ENCODE data around the gene FARS2.

The FARS2 gene

DNA sequence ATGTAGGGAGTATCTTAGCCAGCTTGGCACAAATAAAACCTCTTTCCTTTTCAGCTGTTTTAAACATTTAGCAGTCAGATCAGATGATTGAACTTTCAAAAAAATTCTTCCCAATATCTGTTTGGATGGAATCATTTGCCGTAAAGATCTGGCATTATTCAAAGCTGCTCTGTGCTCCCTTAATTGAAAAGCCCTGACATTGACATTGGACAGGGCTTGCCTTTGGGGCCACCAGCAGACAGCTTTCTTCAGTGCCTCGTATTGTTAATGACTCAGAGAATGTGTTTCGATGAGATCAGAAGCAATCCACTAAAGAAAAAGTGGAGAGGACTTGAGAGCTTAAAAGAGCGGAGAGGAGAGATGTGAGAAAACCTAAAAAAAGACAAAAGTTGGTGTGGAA lies 401.9 kb downstream of the FARS2 start:
- H3K4me3 ChIP-seq (ENCODE audit: low read depth, low read length) = no peak overlapping the region
- no peak overlapping the region for H3K27ac ChIP-seq (ENCODE audit: low read depth, low read length)

DNA sequence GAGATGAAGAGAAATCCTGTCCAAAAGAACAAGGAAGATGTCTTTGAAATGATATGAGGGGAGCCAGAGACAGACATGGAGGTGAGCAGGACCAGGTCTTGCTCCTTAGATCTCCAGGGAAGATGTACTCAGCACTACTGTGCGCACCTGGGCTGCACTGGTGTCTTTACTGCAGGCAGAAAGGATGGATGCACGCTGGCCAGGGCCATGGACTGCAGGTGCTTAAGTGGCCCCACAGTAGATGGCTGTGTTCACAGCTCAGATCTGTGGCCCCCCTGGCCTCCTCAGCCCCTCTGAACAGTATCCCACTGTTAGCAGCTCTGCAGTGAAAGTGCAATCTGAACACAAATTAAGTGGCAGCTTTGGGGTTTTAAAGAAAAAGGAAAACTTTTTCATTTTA lies 402.4 kb downstream of the FARS2 start:
- Histone ChIP-seq H3K9ac (ENCODE audit: low read depth, low read length) (no peak overlapping the region), H3K4me1 (ENCODE audit: control insufficient read depth, insufficient read depth, low read length) (peaks cover 15% of the 10 kb centered on the region), H3K36me3 (ENCODE audit: control insufficient read depth, insufficient read depth, low read length) (no peaks in the 10 kb centered on the region), H3K4me3 (ENCODE audit: low read depth, low read length) (no peak overlapping the region), H3K9me3 (ENCODE audit: control insufficient read depth, insufficient read depth, low read length) (no peaks in the 10 kb centered on the region), H3K27me3 (ENCODE audit: control insufficient read depth, insufficient read depth, low read length) (no peaks in the 10 kb centered on the region), H3K27ac (ENCODE audit: low read depth, low read length) (no peak overlapping the region)

More for the DNA sequence above, 401.9 kb downstream of the FARS2 start:
- no peaks in the 10 kb centered on the region for H3K9me3 ChIP-seq (ENCODE audit: control insufficient read depth, insufficient read depth, low read length)
- H3K27me3 ChIP-seq (ENCODE audit: control insufficient read depth, insufficient read depth, low read length) = no peaks in the 10 kb centered on the region
- no peak overlapping the region for H3K9ac ChIP-seq (ENCODE audit: low read depth, low read length)
- H3K36me3 ChIP-seq (ENCODE audit: control insufficient read depth, insufficient read depth, low read length) = no peaks in the 10 kb centered on the region
- H3K4me1 ChIP-seq (ENCODE audit: control insufficient read depth, insufficient read depth, low read length) = peaks cover 15% of the 10 kb centered on the region

DNA sequence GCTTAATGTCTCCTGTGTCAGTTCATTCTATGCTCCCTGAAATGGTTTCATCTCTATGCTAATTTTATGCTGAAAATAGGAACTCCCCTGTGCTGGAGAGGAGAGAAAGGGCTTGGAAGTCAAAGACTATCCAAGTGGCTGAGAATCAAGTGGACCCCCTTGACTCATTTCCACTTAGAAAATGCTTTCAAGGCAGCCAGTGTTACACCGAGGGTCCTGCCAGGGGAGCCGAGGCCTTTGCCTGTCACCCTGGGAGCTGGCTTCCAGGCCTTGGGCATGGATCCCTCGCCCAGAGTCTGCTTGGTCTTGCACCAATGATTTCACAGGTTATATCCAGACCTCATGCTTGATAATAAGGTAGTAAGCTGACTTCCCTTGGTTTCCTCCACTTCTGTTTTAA lies 402.8 kb downstream of the FARS2 start:
- no peaks in the 10 kb centered on the region for H3K27me3 ChIP-seq (ENCODE audit: control insufficient read depth, insufficient read depth, low read length)
- H3K9me3 ChIP-seq (ENCODE audit: control insufficient read depth, insufficient read depth, low read length) = no peaks in the 10 kb centered on the region
- no peak overlapping the region for H3K9ac ChIP-seq (ENCODE audit: low read depth, low read length)
- H3K36me3 ChIP-seq (ENCODE audit: control insufficient read depth, insufficient read depth, low read length) = no peaks in the 10 kb centered on the region
- H3K4me3 ChIP-seq (ENCODE audit: low read depth, low read length) = no peak overlapping the region
- peaks cover 12% of the 10 kb centered on the region for H3K4me1 ChIP-seq (ENCODE audit: control insufficient read depth, insufficient read depth, low read length)
- H3K27ac ChIP-seq (ENCODE audit: low read depth, low read length) = no peak overlapping the region

DNA sequence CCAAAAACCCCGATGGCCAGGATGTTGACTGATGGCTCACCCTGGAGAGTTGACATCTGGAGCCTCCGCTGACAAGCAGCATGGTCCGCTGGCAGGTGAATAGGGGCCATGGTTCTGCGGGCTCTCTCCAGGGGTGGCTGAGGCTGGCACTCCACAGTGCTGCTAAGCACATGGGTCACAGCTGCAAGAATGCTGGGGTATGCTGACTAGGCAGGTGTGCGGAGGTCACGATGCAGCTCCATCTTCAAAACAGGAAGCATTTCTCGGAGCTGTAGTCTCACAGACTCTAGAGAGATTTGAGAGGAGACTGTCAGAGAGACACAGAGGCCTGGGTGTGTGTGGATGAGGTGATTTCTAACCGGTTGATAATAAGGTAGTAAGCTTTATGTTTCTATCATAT lies 403.9 kb downstream of the FARS2 start:
- H3K4me1 ChIP-seq (ENCODE audit: control insufficient read depth, insufficient read depth, low read length) = peaks cover 2% of the 10 kb centered on the region
- no peaks in the 10 kb centered on the region for H3K9me3 ChIP-seq (ENCODE audit: control insufficient read depth, insufficient read depth, low read length)
- H3K4me3 ChIP-seq (ENCODE audit: low read depth, low read length) = no peak overlapping the region
- no peaks in the 10 kb centered on the region for H3K27me3 ChIP-seq (ENCODE audit: control insufficient read depth, insufficient read depth, low read length)
- H3K9ac ChIP-seq (ENCODE audit: low read depth, low read length) = no peak overlapping the region
- H3K27ac ChIP-seq (ENCODE audit: low read depth, low read length) = no peak overlapping the region
- H3K36me3 ChIP-seq (ENCODE audit: control insufficient read depth, insufficient read depth, low read length) = no peaks in the 10 kb centered on the region

DNA sequence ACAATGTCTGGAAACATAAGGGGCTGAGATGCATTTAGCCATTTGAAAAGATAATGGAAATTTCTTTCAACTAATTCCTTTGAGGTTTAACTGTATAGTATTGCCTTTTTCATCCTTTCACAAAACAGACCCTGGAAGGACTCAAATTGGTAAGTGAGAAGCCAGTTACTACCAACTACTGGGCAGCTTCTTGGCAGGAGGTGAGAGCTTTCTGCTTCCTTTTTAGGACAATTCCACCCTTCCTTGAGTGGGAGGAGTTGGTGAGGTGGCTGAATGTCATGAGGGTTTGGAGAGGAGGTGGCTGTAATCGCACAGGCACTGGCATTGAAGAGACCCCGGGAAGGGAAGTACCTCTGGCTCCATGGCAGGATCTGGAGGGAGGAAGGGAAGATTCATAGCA lies 404.4 kb downstream of the FARS2 start:
- H3K27ac ChIP-seq (ENCODE audit: low read depth, low read length) = no peak overlapping the region

DNA sequence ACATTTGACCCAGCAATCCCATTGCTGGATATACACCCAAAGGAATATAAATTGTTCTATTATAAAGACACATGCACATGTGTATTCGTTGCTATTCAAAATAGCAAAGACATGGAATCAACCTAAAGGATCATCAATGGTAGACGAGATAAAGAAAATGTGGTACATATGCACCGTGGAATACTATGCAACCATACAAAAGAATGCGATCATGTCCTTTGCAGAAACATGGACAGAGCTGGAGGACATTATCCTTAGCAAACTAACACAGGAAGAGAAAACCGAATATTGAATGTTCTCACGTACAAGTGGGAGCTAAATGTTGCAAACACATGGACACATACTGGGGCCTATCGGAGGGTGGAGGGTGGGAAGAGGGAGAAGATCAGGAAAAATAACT lies 405.4 kb downstream of the FARS2 start:
- no peaks in the 10 kb centered on the region for H3K27me3 ChIP-seq (ENCODE audit: control insufficient read depth, insufficient read depth, low read length)
- no peak overlapping the region for H3K9ac ChIP-seq (ENCODE audit: low read depth, low read length)
- H3K36me3 ChIP-seq (ENCODE audit: control insufficient read depth, insufficient read depth, low read length) = no peaks in the 10 kb centered on the region
- no peak overlapping the region for H3K27ac ChIP-seq (ENCODE audit: low read depth, low read length)
- H3K4me3 ChIP-seq (ENCODE audit: low read depth, low read length) = no peak overlapping the region
- no peaks in the 10 kb centered on the region for H3K9me3 ChIP-seq (ENCODE audit: control insufficient read depth, insufficient read depth, low read length)
- H3K4me1 ChIP-seq (ENCODE audit: control insufficient read depth, insufficient read depth, low read length) = peaks cover 6% of the 10 kb centered on the region

More for the DNA sequence above, 404.4 kb downstream of the FARS2 start:
- Histone ChIP-seq H3K4me3 (ENCODE audit: low read depth, low read length) (no peak overlapping the region), H3K9me3 (ENCODE audit: control insufficient read depth, insufficient read depth, low read length) (no peaks in the 10 kb centered on the region), H3K4me1 (ENCODE audit: control insufficient read depth, insufficient read depth, low read length) (no peaks in the 10 kb centered on the region), H3K9ac (ENCODE audit: low read depth, low read length) (no peak overlapping the region), H3K36me3 (ENCODE audit: control insufficient read depth, insufficient read depth, low read length) (no peaks in the 10 kb centered on the region), H3K27me3 (ENCODE audit: control insufficient read depth, insufficient read depth, low read length) (no peaks in the 10 kb centered on the region)

DNA sequence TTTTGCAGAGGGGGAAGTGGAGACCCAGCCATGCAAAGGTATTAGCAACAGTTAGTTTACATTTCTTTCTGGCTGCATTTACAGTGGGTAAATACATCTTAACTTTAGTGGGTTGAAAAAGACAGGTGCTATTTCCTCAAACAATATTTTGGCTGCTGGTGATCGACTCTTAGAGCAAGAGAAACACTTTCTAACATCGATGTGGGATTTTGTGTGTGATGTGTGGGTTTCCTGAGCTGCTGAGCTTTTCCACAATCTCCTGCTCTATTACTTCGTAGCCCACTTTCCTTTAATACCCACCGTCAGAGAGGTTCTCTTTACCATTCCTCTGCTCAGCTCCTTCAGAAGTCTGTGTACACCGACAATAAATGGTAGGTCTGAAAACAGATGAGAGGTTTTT lies 406.4 kb downstream of the FARS2 start:
- Histone ChIP-seq H3K27me3 (ENCODE audit: control insufficient read depth, insufficient read depth, low read length) (no peaks in the 10 kb centered on the region), H3K36me3 (ENCODE audit: control insufficient read depth, insufficient read depth, low read length) (no peaks in the 10 kb centered on the region), H3K9me3 (ENCODE audit: control insufficient read depth, insufficient read depth, low read length) (no peaks in the 10 kb centered on the region), H3K4me3 (ENCODE audit: low read depth, low read length) (no peak overlapping the region), H3K27ac (ENCODE audit: low read depth, low read length) (no peak overlapping the region), H3K4me1 (ENCODE audit: control insufficient read depth, insufficient read depth, low read length) (peaks cover 17% of the 10 kb centered on the region), H3K9ac (ENCODE audit: low read depth, low read length) (no peak overlapping the region)

DNA sequence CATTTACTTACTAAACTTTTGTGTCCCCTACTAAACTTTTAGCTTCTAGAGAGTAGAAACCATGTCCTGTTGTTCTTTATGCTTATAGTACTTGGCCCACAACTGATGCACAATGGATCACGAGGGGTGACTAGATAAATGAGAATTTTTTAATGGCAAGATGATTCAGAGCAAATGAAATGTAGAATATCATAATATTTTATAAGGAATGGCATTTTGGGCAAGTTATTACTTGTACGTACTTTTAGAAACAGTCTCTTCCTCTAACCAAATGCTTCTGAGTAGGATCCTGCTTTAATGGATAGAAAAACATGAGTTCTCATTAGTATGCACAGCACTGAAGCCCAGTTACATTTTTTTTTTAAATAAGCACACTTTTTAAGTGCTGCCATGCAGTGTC lies 409.1 kb downstream of the FARS2 start:
- no peak overlapping the region for H3K9ac ChIP-seq (ENCODE audit: low read depth, low read length)
- H3K36me3 ChIP-seq (ENCODE audit: control insufficient read depth, insufficient read depth, low read length) = no peaks in the 10 kb centered on the region
- no peak overlapping the region for H3K4me3 ChIP-seq (ENCODE audit: low read depth, low read length)
- no peaks in the 10 kb centered on the region for H3K27me3 ChIP-seq (ENCODE audit: control insufficient read depth, insufficient read depth, low read length)
- H3K4me1 ChIP-seq (ENCODE audit: control insufficient read depth, insufficient read depth, low read length) = peaks cover 24% of the 10 kb centered on the region
- H3K9me3 ChIP-seq (ENCODE audit: control insufficient read depth, insufficient read depth, low read length) = no peaks in the 10 kb centered on the region
- H3K27ac ChIP-seq (ENCODE audit: low read depth, low read length) = no peak overlapping the region

DNA sequence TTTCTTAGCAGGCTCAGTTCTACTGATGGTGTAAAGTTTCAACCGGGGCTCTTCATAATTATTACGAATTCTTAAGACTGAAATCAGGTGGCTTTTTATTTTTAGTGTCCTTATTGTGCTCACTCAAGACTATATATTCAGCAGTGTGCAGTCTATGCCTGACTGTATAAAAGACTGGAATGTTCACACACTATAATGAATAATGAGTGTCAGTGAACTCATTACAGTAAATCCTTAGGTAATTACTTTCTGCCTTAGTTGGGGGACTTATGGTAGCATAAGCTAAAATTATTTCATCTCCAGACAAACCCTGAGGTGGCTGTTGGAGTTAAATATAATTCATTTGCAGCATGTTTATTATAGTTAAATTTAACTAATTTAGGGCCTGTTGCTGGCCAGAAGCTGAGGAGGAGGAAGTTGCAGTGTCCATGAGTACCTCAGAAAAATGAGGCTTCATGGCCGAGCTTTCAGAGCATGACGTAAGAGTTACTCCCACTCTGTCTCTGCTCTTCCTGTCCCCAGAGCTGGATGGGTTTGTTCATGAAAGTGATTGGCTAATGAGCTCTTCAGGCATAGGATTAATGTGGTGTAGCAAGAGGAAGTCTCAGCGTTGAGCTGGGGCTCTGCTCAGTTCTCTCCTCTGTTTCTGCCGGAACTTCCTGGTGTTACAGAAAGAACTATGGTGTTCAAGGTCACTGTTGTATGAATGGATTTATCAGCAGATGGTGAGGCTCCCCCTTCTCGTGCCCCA lies 409.7 kb downstream of the FARS2 start:
- H3K27ac ChIP-seq (ENCODE audit: low read depth, low read length) = no peak overlapping the region
- no peaks in the 10 kb centered on the region for H3K36me3 ChIP-seq (ENCODE audit: control insufficient read depth, insufficient read depth, low read length)
- no peaks in the 10 kb centered on the region for H3K27me3 ChIP-seq (ENCODE audit: control insufficient read depth, insufficient read depth, low read length)
- H3K4me1 ChIP-seq (ENCODE audit: control insufficient read depth, insufficient read depth, low read length) = peaks cover 24% of the 10 kb centered on the region
- H3K4me3 ChIP-seq (ENCODE audit: low read depth, low read length) = no peak overlapping the region
- no peaks in the 10 kb centered on the region for H3K9me3 ChIP-seq (ENCODE audit: control insufficient read depth, insufficient read depth, low read length)
- no peak overlapping the region for H3K9ac ChIP-seq (ENCODE audit: low read depth, low read length)

DNA sequence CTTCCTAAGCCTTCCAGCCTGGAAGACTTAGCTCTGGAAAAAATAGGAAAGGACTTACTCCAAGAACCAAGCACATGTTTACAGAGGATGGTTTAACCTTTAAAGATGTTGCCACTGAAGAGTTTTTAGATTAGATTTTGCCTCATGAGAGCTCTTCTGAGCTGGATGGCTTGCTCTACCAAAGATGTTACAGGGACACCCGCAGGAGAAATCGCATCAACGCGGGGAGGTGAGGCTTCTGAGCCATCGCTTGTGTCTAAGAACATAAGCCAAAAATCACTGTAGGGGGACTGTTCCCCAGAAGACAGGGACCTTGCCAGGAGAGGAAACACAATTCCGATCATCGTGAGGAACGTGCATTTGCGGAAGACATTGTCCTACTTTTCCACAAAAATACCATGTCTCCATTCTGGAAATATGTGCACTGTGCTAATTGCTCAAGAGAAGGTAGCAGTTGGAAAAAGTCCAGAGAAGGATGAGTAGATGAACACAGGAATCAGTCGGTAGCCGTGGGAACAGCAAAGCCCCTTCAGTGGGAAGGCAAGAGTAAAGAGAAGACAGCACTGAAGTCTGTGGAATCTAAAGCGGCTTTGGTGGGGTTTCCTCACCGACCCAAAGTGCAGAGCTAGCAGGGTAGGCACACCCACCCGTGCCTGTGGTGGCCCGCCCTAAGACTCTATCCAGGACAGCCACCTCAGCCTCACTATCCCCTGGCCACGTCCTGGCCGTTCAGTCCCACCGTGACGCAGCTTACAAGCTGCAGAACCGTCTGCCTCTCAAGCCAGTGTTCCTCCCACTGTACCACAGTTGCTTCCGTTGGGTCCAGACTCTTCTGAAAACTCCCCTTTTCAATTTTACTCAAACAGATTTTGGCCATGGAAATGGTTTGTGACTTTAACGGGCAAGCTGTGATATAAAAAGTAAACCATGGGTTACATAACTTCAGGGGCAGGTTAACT lies 410.6 kb downstream of the FARS2 start:
- Histone ChIP-seq H3K4me1 (ENCODE audit: control insufficient read depth, insufficient read depth, low read length) (peaks cover 24% of the 10 kb centered on the region), H3K4me3 (ENCODE audit: low read depth, low read length) (no peak overlapping the region), H3K36me3 (ENCODE audit: control insufficient read depth, insufficient read depth, low read length) (no peaks in the 10 kb centered on the region), H3K9me3 (ENCODE audit: control insufficient read depth, insufficient read depth, low read length) (no peaks in the 10 kb centered on the region), H3K9ac (ENCODE audit: low read depth, low read length) (no peak overlapping the region), H3K27me3 (ENCODE audit: control insufficient read depth, insufficient read depth, low read length) (no peaks in the 10 kb centered on the region), H3K27ac (ENCODE audit: low read depth, low read length) (peak overlapping the region; percentile 65)

DNA sequence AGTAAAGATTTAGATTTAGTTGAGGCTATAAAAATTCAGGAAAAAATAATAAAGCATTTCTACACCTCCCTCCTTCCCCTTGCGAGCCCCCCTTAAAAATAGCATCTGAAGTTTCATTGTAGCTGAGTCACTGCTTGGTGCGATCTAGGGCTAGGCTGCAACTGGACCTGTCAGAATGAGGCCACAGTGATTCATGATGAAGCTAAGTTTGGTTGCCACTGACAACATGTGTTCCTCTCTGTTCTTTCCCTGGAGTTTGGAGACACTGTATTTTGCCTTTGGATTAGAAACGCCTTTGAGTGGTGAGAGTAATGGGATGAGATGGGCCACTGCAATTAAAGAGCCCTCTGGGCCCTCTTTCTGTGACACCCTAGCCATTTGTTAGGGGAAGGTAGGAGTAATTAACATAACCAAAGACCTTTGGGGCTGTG lies 411.3 kb downstream of the FARS2 start:
- Histone ChIP-seq H3K4me1 (ENCODE audit: control insufficient read depth, insufficient read depth, low read length) (peaks cover 24% of the 10 kb centered on the region), H3K36me3 (ENCODE audit: control insufficient read depth, insufficient read depth, low read length) (no peaks in the 10 kb centered on the region), H3K27me3 (ENCODE audit: control insufficient read depth, insufficient read depth, low read length) (no peaks in the 10 kb centered on the region), H3K27ac (ENCODE audit: low read depth, low read length) (peak overlapping the region; percentile 65), H3K4me3 (ENCODE audit: low read depth, low read length) (no peak overlapping the region), H3K9me3 (ENCODE audit: control insufficient read depth, insufficient read depth, low read length) (no peaks in the 10 kb centered on the region), H3K9ac (ENCODE audit: low read depth, low read length) (no peak overlapping the region)
